Measurements from ENCODE around the gene RAB3IL1. TPM values are rescaled to one million over a fixed set of nuclear protein-coding genes. Genes with fewer than 3 reads are reported as not detected.

RAB3IL1 gene
- total and polyA plus RNA-seq, 2 of the 13 experiments (the other 11 are each of a cell fraction or from before 2014, with no cell fraction given): 1.2 to 2.0 TPM

DNA sequence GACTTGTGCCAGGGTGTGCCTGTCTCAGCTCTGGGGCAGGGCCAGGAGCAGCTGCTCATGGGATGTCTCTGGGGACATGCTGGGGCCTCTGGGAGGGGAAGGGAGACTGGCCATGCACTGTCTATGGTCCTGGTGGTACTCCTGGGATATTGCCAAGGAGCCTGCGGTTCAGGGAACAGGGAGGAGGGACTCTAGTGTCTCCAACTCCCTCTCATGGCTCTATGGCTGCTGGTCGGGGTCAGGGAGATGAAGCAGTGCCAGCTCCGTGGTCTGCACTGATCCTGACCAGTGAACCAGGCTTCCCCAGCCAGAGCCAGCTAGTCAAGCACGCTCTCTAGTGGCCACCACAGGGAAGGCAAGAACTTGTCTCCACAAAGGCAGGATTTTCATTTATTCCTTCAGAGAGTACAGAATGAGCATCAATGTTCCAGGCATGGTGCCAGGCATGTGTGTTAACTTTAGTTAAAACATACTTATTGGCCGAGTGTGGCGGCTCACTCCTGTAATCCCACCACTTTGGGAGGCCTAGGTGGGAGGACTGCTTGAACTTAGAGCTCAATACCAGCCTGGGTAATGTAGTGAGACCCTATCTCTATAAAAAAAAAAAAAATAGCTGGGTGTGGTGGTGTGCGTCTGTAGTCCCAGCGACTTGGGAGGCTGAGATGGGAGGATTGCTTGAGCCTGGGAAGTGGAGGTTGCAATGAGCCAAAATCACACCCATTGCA lies 30.3 kb upstream of the RAB3IL1 start (continued):
- TF ChIP-seq, protein P1, sequence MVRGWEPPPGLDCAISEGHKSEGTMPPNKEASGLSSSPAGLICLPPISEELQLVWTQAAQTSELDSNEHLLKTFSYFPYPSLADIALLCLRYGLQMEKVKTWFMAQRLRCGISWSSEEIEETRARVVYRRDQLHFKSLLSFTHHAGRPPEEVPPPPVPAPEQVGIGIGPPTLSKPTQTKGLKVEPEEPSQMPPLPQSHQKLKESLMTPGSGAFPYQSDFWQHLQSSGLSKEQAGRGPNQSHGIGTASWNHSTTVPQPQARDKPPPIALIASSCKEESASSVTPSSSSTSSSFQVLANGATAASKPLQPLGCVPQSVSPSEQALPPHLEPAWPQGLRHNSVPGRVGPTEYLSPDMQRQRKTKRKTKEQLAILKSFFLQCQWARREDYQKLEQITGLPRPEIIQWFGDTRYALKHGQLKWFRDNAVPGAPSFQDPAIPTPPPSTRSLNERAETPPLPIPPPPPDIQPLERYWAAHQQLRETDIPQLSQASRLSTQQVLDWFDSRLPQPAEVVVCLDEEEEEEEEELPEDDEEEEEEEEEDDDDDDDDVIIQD (CRISPR knock-in tag; IDR thresholded peaks at IDR 0.05; ENCODE audit: low read depth): 0 out of 2 replicates have a peak, but pooled peaks have one; percentile 27
- TF ChIP-seq, protein P2, sequence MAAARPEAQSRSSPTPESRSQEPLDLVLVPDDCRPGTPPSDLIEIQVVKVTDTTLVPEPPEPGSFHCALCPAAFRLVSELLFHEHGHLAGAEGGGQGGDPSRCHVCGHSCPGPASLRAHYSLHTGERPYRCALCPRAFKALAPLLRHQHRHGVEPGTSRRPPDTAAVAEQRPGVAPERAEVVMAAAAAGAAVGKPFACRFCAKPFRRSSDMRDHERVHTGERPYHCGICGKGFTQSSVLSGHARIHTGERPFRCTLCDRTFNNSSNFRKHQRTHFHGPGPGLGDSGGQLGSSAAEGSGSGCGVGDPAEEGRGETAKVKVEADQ (CRISPR knock-in tag; IDR thresholded peaks at IDR 0.05; ENCODE audit: borderline replicate concordance): no peak
- TF ChIP-seq, protein P3, sequence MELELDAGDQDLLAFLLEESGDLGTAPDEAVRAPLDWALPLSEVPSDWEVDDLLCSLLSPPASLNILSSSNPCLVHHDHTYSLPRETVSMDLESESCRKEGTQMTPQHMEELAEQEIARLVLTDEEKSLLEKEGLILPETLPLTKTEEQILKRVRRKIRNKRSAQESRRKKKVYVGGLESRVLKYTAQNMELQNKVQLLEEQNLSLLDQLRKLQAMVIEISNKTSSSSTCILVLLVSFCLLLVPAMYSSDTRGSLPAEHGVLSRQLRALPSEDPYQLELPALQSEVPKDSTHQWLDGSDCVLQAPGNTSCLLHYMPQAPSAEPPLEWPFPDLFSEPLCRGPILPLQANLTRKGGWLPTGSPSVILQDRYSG (CRISPR knock-in tag; IDR thresholded peaks at IDR 0.05): no peak
- TF ChIP-seq, protein P4, sequence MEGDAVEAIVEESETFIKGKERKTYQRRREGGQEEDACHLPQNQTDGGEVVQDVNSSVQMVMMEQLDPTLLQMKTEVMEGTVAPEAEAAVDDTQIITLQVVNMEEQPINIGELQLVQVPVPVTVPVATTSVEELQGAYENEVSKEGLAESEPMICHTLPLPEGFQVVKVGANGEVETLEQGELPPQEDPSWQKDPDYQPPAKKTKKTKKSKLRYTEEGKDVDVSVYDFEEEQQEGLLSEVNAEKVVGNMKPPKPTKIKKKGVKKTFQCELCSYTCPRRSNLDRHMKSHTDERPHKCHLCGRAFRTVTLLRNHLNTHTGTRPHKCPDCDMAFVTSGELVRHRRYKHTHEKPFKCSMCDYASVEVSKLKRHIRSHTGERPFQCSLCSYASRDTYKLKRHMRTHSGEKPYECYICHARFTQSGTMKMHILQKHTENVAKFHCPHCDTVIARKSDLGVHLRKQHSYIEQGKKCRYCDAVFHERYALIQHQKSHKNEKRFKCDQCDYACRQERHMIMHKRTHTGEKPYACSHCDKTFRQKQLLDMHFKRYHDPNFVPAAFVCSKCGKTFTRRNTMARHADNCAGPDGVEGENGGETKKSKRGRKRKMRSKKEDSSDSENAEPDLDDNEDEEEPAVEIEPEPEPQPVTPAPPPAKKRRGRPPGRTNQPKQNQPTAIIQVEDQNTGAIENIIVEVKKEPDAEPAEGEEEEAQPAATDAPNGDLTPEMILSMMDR (CRISPR knock-in tag; IDR thresholded peaks at IDR 0.05): peak; percentile 97
- TF ChIP-seq MIER3 (CRISPR knock-in tag; IDR thresholded peaks at IDR 0.05; ENCODE audit: borderline replicate concordance) (0 out of 2 replicates have a peak, but pooled peaks have one; percentile 50), NR2F1 (CRISPR knock-in tag; IDR thresholded peaks at IDR 0.05) (no peak), SMAD3 (CRISPR knock-in tag; IDR thresholded peaks at IDR 0.05) (0 out of 2 replicates have a peak, but pooled peaks have one; percentile 43), MTERF4 (CRISPR knock-in tag; IDR thresholded peaks at IDR 0.05) (no peak), THAP11 (CRISPR knock-in tag; IDR thresholded peaks at IDR 0.05) (peak; percentile 58; the same call in 1 of the 2 replicates), ZNF639 (CRISPR knock-in tag; conservative IDR thresholded peaks at IDR 0.05) (no peak), BCL6 (CRISPR knock-in tag; IDR thresholded peaks at IDR 0.05) (0 out of 2 replicates have a peak, but pooled peaks have one; percentile 18), TEAD3 (CRISPR knock-in tag; optimal IDR thresholded peaks at IDR 0.05; ENCODE audit: borderline replicate concordance) (peak; percentile 43)
- TF ChIP-seq, protein P5, sequence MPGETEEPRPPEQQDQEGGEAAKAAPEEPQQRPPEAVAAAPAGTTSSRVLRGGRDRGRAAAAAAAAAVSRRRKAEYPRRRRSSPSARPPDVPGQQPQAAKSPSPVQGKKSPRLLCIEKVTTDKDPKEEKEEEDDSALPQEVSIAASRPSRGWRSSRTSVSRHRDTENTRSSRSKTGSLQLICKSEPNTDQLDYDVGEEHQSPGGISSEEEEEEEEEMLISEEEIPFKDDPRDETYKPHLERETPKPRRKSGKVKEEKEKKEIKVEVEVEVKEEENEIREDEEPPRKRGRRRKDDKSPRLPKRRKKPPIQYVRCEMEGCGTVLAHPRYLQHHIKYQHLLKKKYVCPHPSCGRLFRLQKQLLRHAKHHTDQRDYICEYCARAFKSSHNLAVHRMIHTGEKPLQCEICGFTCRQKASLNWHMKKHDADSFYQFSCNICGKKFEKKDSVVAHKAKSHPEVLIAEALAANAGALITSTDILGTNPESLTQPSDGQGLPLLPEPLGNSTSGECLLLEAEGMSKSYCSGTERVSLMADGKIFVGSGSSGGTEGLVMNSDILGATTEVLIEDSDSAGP (CRISPR knock-in tag; IDR thresholded peaks at IDR 0.05; ENCODE audit: borderline replicate concordance): peak; percentile 49; the same call in 1 of the 2 replicates
- TF ChIP-seq, protein P6, sequence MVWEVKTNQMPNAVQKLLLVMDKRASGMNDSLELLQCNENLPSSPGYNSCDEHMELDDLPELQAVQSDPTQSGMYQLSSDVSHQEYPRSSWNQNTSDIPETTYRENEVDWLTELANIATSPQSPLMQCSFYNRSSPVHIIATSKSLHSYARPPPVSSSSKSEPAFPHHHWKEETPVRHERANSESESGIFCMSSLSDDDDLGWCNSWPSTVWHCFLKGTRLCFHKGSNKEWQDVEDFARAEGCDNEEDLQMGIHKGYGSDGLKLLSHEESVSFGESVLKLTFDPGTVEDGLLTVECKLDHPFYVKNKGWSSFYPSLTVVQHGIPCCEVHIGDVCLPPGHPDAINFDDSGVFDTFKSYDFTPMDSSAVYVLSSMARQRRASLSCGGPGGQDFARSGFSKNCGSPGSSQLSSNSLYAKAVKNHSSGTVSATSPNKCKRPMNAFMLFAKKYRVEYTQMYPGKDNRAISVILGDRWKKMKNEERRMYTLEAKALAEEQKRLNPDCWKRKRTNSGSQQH (CRISPR knock-in tag; IDR thresholded peaks at IDR 0.05; ENCODE audit: low read depth): 0 out of 2 replicates have a peak, but pooled peaks have one; percentile 28
